GM12878 (cell line): ENCODE results near the gene PLEKHH2.

Source experiments
- ATF7 ChIP-seq: fragments of 450-650 bp; IDR thresholded peaks from 2 replicates; pipeline ENCODE4 v1.6.1; 2016; ENCODE audit warnings: low read depth, mild to moderate bottlenecking
- BHLHE40 ChIP-seq, 2 experiments: fragments of 450-650 bp in 1 of 2; IDR thresholded peaks; 2 replicates each; pipeline ENCODE4 v1.6.1; 2011 to 2017; ENCODE audit warnings: low read depth in 2 of 2, borderline replicate concordance in 1 of 2, improper control_type of control experiment in 1 of 2, low read length in 1 of 2, mild to moderate bottlenecking in 1 of 2
- CTCF ChIP-seq, 3 experiments: IDR thresholded peaks in 2 of 3; conservative IDR thresholded peaks in 1 of 3; 2 replicates each; pipeline ENCODE4 v1.5.1; 2011; ENCODE audit warnings: low read depth in 3 of 3, low read length in 3 of 3, mild to moderate bottlenecking in 3 of 3, control low read depth in 2 of 3, moderate library complexity in 2 of 3, inconsistent platforms in 1 of 3, mixed read lengths in 1 of 3; ENCODE audit not compliant: control insufficient read depth in 2 of 3, insufficient read depth in 1 of 3; ENCODE audit errors: extremely low read depth in 1 of 3
- EP300 ChIP-seq, 2 experiments: fragments of 150-350 bp in 1 of 2; IDR thresholded peaks; 2 replicates each; pipeline ENCODE4 v1.6.1; 2011 to 2012; ENCODE audit warnings: low read depth in 2 of 2, low read length in 2 of 2, borderline replicate concordance in 1 of 2, improper control_type of control experiment in 1 of 2, inconsistent platforms in 1 of 2; ENCODE audit not compliant: control insufficient read depth in 1 of 2
- EZH2 ChIP-seq: IDR thresholded peaks from 2 replicates; pipeline ENCODE4 v1.6.1; 2012; ENCODE audit warnings: low read depth, mild to moderate bottlenecking, control low read depth, inconsistent platforms, low read length, borderline replicate concordance; ENCODE audit not compliant: control insufficient read depth
- IRF3 ChIP-seq: fragments of 450-650 bp; IDR thresholded peaks from 2 replicates; pipeline ENCODE4 v1.6.1; 2014; ENCODE audit warnings: mild to moderate bottlenecking
- JUNB ChIP-seq: IDR thresholded peaks from 2 replicates; pipeline ENCODE4 v1.6.1; 2016; ENCODE audit warnings: antibody characterized with exemption, mild to moderate bottlenecking
- MXI1 ChIP-seq: fragments of 150-350 bp; IDR thresholded peaks from 2 replicates; pipeline ENCODE4 v1.6.1; 2011; ENCODE audit warnings: low read depth, mild to moderate bottlenecking, inconsistent platforms, low read length, improper control_type of control experiment
- POLR2A ChIP-seq: IDR thresholded peaks from 2 replicates; pipeline ENCODE4 v1.6.1; 2011; ENCODE audit warnings: low read depth, mild to moderate bottlenecking, low read length
- RAD21 ChIP-seq: IDR thresholded peaks from 2 replicates; pipeline ENCODE4 v1.6.1; 2011; ENCODE audit warnings: mild to moderate bottlenecking, low read depth, low read length, moderate library complexity; ENCODE audit not compliant: insufficient read depth
- SKIL ChIP-seq: fragments of 450-650 bp; IDR thresholded peaks from 2 replicates; pipeline ENCODE4 v1.6.1; 2017; ENCODE audit warnings: mild to moderate bottlenecking, low read depth, inconsistent platforms; ENCODE audit not compliant: poor library complexity, severe bottlenecking
- TBL1XR1 ChIP-seq: IDR thresholded peaks from 2 replicates; pipeline ENCODE4 v1.6.1; 2012; ENCODE audit warnings: low read depth, low read length, improper control_type of control experiment
- ZBTB11 ChIP-seq: fragments of 450-650 bp; formaldehyde crosslinking; IDR thresholded peaks from 2 replicates; pipeline ENCODE4 v1.5.0; 2022; ENCODE audit warnings: mild to moderate bottlenecking, missing genetic modification characterization

GRCh38 chr2:43727634-43728014 lies 90.6 kb downstream of the PLEKHH2 start:
- no peak for TF ChIP-seq RAD21
- no peak for TF ChIP-seq SKIL
- TF ChIP-seq BHLHE40 (IDR thresholded peaks at IDR 0.05; ENCODE audit: borderline replicate concordance in 1 of 2, low read depth in 2 of 2, low read length in 1 of 2): no peak
- no peak for TF ChIP-seq TBL1XR1
- TF ChIP-seq CTCF (IDR thresholded peaks at IDR 0.05 in 2 of 3, conservative IDR thresholded peaks at IDR 0.05 in 1 of 3; ENCODE audit: control insufficient read depth in 2 of 3, extremely low read depth in 1 of 3, insufficient read depth in 1 of 3, low read depth in 3 of 3, low read length in 3 of 3): no peak
- no peak for TF ChIP-seq JUNB
- TF ChIP-seq MXI1: no peak
- no peak for TF ChIP-seq ATF7
- TF ChIP-seq EZH2: no peak
- TF ChIP-seq ZBTB11: no peak
- no peak for TF ChIP-seq IRF3
- TF ChIP-seq EP300 (IDR thresholded peaks at IDR 0.05; ENCODE audit: borderline replicate concordance in 1 of 2, control insufficient read depth in 1 of 2, low read depth in 2 of 2, low read length in 2 of 2): no peak
- no peak for TF ChIP-seq POLR2A
